Vagina (tissue), 2 donors: ENCODE data around the gene WDR91.

Experiments
- POLR2A ChIP-seq, 2 donors: fragments of 450-650 bp; IDR thresholded peaks; one replicate each; pipeline ENCODE4 v1.6.1; 2017; ENCODE audit warnings: antibody characterized with exemption in 2 of 2, mild to moderate bottlenecking in 2 of 2, moderate library complexity in 2 of 2
- POLR2AphosphoS5 ChIP-seq, 2 donors: sonication (generic); formaldehyde crosslinking; IDR thresholded peaks; one replicate each; pipeline ENCODE4 v1.9.0; 2017; ENCODE audit warnings: antibody characterized with exemption in 2 of 2, mild to moderate bottlenecking in 2 of 2, low read depth in 1 of 2; ENCODE audit not compliant: insufficient read depth in 1 of 2
- TF ChIP-seq, protein P1 (sequence below), 3 experiments: fragments of 450-650 bp in 2 of 3; fragments of 200-600 bp in 1 of 3; sonication (generic) in 1 of 3; IDR thresholded peaks; one replicate each; pipeline ENCODE4 v1.5.1; 2017 to 2019; ENCODE audit warnings: antibody characterized with exemption in 3 of 3, mild to moderate bottlenecking in 2 of 3, moderate library complexity in 2 of 3

DNA sequence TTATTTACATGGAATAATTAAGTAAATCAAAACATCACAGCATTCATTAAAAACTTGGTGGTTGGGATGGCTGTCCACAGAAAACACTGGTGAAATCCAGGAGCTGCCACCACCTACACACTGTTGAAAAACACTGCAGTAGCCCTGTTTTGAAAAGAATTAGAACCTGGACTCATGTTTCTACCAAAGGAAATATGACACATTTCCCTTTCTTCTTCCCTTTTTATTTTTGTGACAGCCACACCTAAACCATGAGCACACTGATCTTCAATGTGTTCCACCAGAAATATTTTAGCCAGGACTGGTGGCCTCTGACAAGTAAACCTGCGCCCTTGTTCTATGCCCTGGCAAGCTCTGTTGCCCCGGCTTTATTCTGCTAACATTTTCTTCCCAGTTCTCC is 60.2 kb downstream of the WDR91 start:
- TF ChIP-seq, protein P1, sequence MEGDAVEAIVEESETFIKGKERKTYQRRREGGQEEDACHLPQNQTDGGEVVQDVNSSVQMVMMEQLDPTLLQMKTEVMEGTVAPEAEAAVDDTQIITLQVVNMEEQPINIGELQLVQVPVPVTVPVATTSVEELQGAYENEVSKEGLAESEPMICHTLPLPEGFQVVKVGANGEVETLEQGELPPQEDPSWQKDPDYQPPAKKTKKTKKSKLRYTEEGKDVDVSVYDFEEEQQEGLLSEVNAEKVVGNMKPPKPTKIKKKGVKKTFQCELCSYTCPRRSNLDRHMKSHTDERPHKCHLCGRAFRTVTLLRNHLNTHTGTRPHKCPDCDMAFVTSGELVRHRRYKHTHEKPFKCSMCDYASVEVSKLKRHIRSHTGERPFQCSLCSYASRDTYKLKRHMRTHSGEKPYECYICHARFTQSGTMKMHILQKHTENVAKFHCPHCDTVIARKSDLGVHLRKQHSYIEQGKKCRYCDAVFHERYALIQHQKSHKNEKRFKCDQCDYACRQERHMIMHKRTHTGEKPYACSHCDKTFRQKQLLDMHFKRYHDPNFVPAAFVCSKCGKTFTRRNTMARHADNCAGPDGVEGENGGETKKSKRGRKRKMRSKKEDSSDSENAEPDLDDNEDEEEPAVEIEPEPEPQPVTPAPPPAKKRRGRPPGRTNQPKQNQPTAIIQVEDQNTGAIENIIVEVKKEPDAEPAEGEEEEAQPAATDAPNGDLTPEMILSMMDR (IDR thresholded peaks at IDR 0.05) = no peak
- TF ChIP-seq POLR2AphosphoS5 (IDR thresholded peaks at IDR 0.05; ENCODE audit: insufficient read depth in 1 of 2, low read depth in 1 of 2) (peak in 1 of 2 donors; percentile 24), POLR2A (IDR thresholded peaks at IDR 0.05) (peak in 1 of 2 donors; percentile 12)
